ENCODE results near the gene CARM1. TPM values are rescaled to one million over a fixed set of nuclear protein-coding genes. Genes with fewer than 3 reads are reported as not detected.
A peak's percentile ranks its signal among the peaks of the same experiment; 100 is the strongest.
"Not testable (repeated sequence)": the region's sequence is repeated elsewhere in the genome, so short reads cannot be mapped to it uniquely, and the experiment has no call there.

CARM1 gene
- total RNA-seq, 1 donor from 2014 or later = 66.7 TPM

DNA sequence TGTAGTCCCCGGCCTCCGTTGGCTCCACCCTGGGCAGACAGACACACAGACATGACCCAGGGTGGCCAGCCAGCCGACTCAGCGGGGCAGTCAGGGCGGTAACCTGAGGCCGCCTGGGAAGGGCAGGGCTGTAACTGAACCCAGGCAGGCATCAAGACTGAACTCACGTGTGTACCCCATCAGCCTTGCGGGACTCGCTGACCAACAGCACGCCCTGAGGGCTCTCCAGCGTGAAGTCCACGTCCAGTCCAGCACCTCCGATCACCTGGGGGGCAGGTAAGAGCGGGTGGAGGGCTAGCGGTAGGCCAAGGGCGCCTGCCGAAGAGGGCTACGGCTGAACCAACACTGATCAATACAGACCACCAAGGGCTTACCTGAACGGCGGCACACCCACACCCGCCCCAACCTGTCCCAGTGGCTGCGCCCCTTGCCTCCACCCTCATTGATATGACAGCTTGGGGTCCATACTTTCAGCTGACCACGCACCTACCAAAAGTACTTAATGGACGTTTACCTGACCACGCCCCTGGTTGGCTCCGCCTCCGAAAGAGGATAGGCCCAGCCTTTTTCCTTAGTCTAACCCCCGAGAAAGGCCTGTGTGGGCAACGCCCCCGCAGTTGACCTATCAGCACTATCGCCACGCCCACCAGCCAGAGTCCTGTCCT, 36.1 kb upstream of the CARM1 start:
- DNase-seq (ENCODE audit: extremely low spot score, unreplicated experiment) = no peak
- Mint-ChIP-seq H3K27me3 (ENCODE audit: unreplicated experiment) (no peaks in the 10 kb centered on the region), H3K4me1 (ENCODE audit: unreplicated experiment) (peaks cover 15% of the 10 kb centered on the region)

DNA sequence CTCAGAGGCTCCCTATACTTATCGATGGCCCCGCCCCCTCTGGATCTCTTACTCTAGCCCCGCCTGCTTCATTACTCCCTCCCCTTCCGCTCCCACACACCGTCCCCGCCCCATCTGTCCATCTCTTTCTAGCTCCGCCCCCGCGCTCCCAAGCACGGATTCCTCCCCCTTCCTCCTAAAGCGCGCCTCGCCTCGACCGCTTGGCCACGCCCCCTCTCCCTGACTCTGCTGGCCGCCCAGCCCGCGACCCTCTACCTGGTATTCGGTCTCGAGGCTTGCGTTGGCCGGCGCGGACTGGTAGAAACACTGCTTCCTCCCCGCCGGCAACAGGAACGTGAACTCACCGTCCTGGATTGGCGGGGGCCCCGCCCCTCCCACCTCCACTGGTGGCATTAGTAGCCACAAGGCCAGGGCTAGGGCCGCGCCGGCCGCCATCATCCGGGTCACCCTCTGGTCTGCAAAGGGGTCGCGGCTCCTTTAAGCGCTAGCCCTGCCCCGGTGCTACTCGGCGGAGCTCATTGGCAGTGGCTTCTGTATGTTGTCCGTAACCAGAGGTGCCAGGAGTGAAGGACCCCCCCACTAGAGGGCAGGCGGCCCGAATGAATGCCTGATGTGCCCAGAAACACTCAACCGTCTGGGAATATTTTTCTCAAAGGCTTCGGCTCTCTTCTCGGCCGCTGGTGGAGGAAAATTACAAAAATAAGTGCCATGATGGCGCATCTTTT, 35.4 kb upstream of the CARM1 start, which contains the start of gene TMED1:
Gene TMED1 (minus strand): TSS at position 459 of the 725 bp plus-strand sequence. CDS start 21 bp downstream, at position 438.
- Mint-ChIP-seq H3K36me3 (ENCODE audit: unreplicated experiment) (peaks cover 8% of the 10 kb centered on the region), H3K4me3 (ENCODE audit: unreplicated experiment) (peak within 1 kb of the TSS; percentile 93), H3K27ac (ENCODE audit: unreplicated experiment) (peak within 1 kb of the TSS; percentile 99), H3K9me3 (ENCODE audit: unreplicated experiment) (peaks cover 7% of the 10 kb centered on the region), H3K4me1 (ENCODE audit: unreplicated experiment) (peaks cover 15% of the 10 kb centered on the region), H3K27me3 (ENCODE audit: unreplicated experiment) (no peaks in the 10 kb centered on the region)
- TF ChIP-seq, protein P1, sequence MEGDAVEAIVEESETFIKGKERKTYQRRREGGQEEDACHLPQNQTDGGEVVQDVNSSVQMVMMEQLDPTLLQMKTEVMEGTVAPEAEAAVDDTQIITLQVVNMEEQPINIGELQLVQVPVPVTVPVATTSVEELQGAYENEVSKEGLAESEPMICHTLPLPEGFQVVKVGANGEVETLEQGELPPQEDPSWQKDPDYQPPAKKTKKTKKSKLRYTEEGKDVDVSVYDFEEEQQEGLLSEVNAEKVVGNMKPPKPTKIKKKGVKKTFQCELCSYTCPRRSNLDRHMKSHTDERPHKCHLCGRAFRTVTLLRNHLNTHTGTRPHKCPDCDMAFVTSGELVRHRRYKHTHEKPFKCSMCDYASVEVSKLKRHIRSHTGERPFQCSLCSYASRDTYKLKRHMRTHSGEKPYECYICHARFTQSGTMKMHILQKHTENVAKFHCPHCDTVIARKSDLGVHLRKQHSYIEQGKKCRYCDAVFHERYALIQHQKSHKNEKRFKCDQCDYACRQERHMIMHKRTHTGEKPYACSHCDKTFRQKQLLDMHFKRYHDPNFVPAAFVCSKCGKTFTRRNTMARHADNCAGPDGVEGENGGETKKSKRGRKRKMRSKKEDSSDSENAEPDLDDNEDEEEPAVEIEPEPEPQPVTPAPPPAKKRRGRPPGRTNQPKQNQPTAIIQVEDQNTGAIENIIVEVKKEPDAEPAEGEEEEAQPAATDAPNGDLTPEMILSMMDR (IDR thresholded peaks at IDR 0.05) = peak; percentile 38
- peak; percentile 99 for DNase-seq (ENCODE audit: extremely low spot score, unreplicated experiment)

More for the DNA sequence above, 36.1 kb upstream of the CARM1 start:
- TF ChIP-seq, protein P1 (IDR thresholded peaks at IDR 0.05) = no peak
- H3K27ac Mint-ChIP-seq (ENCODE audit: unreplicated experiment) = peak overlapping the region; percentile 99
- H3K9me3 Mint-ChIP-seq (ENCODE audit: unreplicated experiment) = peaks cover 7% of the 10 kb centered on the region
- H3K4me3 Mint-ChIP-seq (ENCODE audit: unreplicated experiment) = peak overlapping the region; percentile 93
- H3K36me3 Mint-ChIP-seq (ENCODE audit: unreplicated experiment) = peaks cover 8% of the 10 kb centered on the region

DNA sequence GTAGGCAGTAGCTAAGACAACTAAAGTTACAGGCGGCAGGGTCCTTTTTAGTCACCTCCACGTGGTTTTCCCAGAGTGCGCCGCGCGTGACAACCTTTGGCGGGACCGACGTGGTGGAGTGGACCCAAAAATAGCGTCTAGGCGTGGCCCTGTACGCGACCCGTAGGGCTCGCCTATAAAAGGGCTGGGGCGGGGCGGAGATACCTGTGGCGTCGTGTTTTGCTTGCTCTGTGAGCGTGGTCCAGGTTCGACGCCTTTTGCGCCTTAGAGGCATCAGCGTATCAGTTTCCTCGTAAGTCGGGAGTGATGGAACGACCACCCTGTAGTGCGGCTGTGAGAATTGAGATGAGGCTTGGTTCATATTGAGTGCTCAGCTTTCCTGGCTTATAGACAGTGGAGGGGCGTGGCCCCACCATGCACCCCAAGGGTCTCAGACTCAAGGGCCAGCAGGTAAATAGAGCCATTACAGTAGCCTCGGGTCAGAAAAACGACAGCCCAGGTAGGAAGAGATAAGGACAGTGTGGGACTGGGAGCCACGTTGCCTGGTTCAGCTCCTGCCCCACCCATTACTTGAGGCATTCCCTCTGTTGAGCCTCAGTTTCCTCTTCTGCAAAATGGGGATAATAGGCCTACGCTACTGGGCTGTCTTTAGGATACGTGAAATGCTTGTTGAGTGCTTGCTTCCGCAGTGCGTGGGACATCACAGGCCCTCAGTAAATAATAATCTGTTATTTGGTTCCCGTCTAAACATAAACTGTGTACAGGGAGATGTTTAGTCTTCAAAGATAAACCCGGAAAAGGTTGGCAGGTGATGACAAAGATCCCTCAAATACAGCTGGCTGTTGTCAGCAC, 34.6 kb upstream of the CARM1 start:
- Mint-ChIP-seq H3K9me3 (ENCODE audit: unreplicated experiment) (peaks cover 7% of the 10 kb centered on the region), H3K27me3 (ENCODE audit: unreplicated experiment) (no peaks in the 10 kb centered on the region), H3K36me3 (ENCODE audit: unreplicated experiment) (peaks cover 8% of the 10 kb centered on the region), H3K4me1 (ENCODE audit: unreplicated experiment) (peaks cover 15% of the 10 kb centered on the region), H3K27ac (ENCODE audit: unreplicated experiment) (peak overlapping the region; percentile 99), H3K4me3 (ENCODE audit: unreplicated experiment) (peak overlapping the region; percentile 93)
- TF ChIP-seq, protein P1 (IDR thresholded peaks at IDR 0.05) = no peak
- DNase-seq (ENCODE audit: extremely low spot score, unreplicated experiment) = no peak

DNA sequence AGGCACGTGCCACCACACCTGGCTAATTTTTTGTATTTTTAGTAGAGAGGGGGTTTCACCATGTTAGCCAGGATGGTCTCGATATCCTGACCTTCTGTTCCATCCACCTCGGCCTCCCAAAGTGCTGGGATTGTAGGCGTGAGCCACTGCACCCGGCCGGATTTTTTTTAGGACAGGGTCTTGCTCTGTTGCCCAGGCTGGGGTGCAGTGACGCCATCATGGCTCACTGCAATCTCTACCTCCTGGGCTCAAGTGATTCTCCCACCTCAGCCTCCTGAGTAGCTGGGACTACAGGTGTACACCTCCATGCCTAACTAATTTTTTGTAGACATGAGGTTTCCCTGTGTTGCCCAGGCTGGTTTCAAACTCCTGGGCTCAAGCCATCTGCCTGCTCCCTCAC, 33.7 kb upstream of the CARM1 start:
- not testable (repeated sequence) for DNase-seq (ENCODE audit: extremely low spot score, unreplicated experiment); H3K27me3 Mint-ChIP-seq (ENCODE audit: unreplicated experiment); H3K36me3 Mint-ChIP-seq (ENCODE audit: unreplicated experiment); H3K9me3 Mint-ChIP-seq (ENCODE audit: unreplicated experiment); H3K4me3 Mint-ChIP-seq (ENCODE audit: unreplicated experiment); H3K27ac Mint-ChIP-seq (ENCODE audit: unreplicated experiment)
- peaks cover 15% of the 10 kb centered on the region for H3K4me1 Mint-ChIP-seq (ENCODE audit: unreplicated experiment)

DNA sequence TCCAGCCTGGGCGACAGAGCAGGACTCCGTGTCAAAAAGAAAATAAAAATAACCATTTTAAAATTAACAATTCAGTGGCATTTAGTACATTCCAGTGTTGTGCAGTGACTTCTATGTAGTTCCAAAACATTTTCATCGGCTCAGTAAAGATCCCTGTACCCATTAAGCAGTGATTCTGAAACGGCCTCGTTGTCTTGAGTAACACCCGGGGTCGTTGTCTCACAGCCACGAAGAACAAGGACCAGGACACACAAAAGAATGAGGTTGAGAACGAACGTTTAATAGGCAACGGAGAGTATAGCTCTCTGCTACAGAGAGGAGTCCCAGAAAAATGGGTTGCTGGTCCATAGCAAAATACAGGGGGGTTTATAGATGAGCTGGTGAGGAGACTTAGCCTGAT, 33.0 kb upstream of the CARM1 start:
- Mint-ChIP-seq H3K27me3 (ENCODE audit: unreplicated experiment) (no peaks in the 10 kb centered on the region), H3K27ac (ENCODE audit: unreplicated experiment) (no peak overlapping the region), H3K4me1 (ENCODE audit: unreplicated experiment) (peaks cover 15% of the 10 kb centered on the region), H3K36me3 (ENCODE audit: unreplicated experiment) (peaks cover 2% of the 10 kb centered on the region), H3K4me3 (ENCODE audit: unreplicated experiment) (no peak overlapping the region), H3K9me3 (ENCODE audit: unreplicated experiment) (peaks cover 7% of the 10 kb centered on the region)
- DNase-seq (ENCODE audit: extremely low spot score, unreplicated experiment) = no peak
- TF ChIP-seq, protein P1 (IDR thresholded peaks at IDR 0.05) = no peak

All from osteocyte (in vitro differentiated cells).